ENCODE measurements around the gene ADIG.

GRCh38 chr20:38563802-38564431 is 17.1 kb upstream of the ADIG start:
- TF ChIP-seq STAG1 (CRISPR knock-in tag; IDR thresholded peaks at IDR 0.05) (no peak), DR1 (CRISPR knock-in tag; IDR thresholded peaks at IDR 0.05) (no peak), ZFP91 (CRISPR knock-in tag; IDR thresholded peaks at IDR 0.05; ENCODE audit: borderline replicate concordance) (no peak), SRY (CRISPR knock-in tag; IDR thresholded peaks at IDR 0.05) (no peak), ZNF224 (CRISPR knock-in tag; IDR thresholded peaks at IDR 0.05) (no peak), REXO4 (CRISPR knock-in tag; IDR thresholded peaks at IDR 0.05; ENCODE audit: borderline replicate concordance) (no peak)

Measured in HepG2 (cell line).